OCI-LY1 (cell line): Measurements from ENCODE around the gene ADGRG2.
"Not testable (repeated sequence)": the region's sequence is repeated elsewhere in the genome, so short reads cannot be mapped to it uniquely, and the experiment has no call there.

ENCODE experiments used
- H2AFZ ChIP-seq: fragments of 200-600 bp; sonication (generic), shearing (Covaris generic); 2 replicates; pipeline ENCODE4 v1.6.0; 2014; ENCODE audit warnings: antibody characterized with exemption, mild to moderate bottlenecking, low read length
- H3F3A ChIP-seq: fragments of 200-600 bp; sonication (generic), shearing (Covaris generic); 2 replicates; pipeline ENCODE4 v1.6.0; 2014; ENCODE audit warnings: mild to moderate bottlenecking, antibody characterized with exemption, low read length, moderate library complexity; ENCODE audit not compliant: insufficient read depth
- H3K27ac ChIP-seq: fragments of 200-600 bp; sonication (generic); 2 replicates; pipeline ENCODE4 v1.5.1; 2014; ENCODE audit warnings: low read length, mixed run types, mild to moderate bottlenecking, low read depth; ENCODE audit not compliant: poor library complexity, severe bottlenecking
- H3K27me3 ChIP-seq: fragments of 200-600 bp; sonication (generic); 2 replicates; pipeline ENCODE4 v1.6.0; 2014; ENCODE audit warnings: antibody characterized with exemption, mild to moderate bottlenecking, low read length, moderate library complexity; ENCODE audit not compliant: insufficient read depth
- H3K36me3 ChIP-seq: fragments of 200-600 bp; sonication (generic); 2 replicates; pipeline ENCODE4 v1.6.1; 2014; ENCODE audit warnings: mild to moderate bottlenecking, antibody characterized with exemption, low read length, moderate library complexity, mixed read lengths; ENCODE audit not compliant: insufficient read depth
- H3K4me1 ChIP-seq: fragments of 200-600 bp; sonication (generic); 2 replicates; pipeline ENCODE4 v1.5.1; 2014; ENCODE audit warnings: mild to moderate bottlenecking, low read length, moderate library complexity; ENCODE audit not compliant: insufficient read depth, severe bottlenecking
- H3K4me2 ChIP-seq: fragments of 200-600 bp; sonication (generic), shearing (Covaris generic); 2 replicates; pipeline ENCODE4 v1.6.1; 2014; ENCODE audit warnings: low read length
- H3K4me3 ChIP-seq: fragments of 200-600 bp; sonication (generic); 2 replicates; pipeline ENCODE4 v1.5.1; 2014; ENCODE audit warnings: low read length, low read depth, mild to moderate bottlenecking, mixed read lengths; ENCODE audit not compliant: poor library complexity, severe bottlenecking
- H3K79me2 ChIP-seq: fragments of 200-600 bp; shearing (Covaris generic); 2 replicates; pipeline ENCODE4 v1.6.1; 2016; ENCODE audit warnings: mixed run types, low read length, mixed read lengths; ENCODE audit not compliant: insufficient read depth
- H3K9ac ChIP-seq: fragments of 200-600 bp; sonication (generic), shearing (Covaris generic); 2 replicates; pipeline ENCODE4 v1.6.1; 2014; ENCODE audit warnings: mild to moderate bottlenecking, low read length, mixed read lengths
- H3K9me2 ChIP-seq: fragments of 200-600 bp; sonication (generic), shearing (Covaris generic); 2 replicates; pipeline ENCODE4 v1.6.1; 2014; ENCODE audit warnings: low read depth, mild to moderate bottlenecking, low read length, mixed read lengths
- H3K9me3 ChIP-seq: fragments of 200-600 bp; shearing (Covaris generic); 2 replicates; pipeline ENCODE4 v1.6.1; 2014; ENCODE audit warnings: low read length, mixed read lengths
- H4K20me1 ChIP-seq: fragments of 200-600 bp; sonication (generic), shearing (Covaris generic); 2 replicates; pipeline ENCODE4 v1.6.0; 2016; ENCODE audit warnings: mild to moderate bottlenecking, low read length; ENCODE audit not compliant: insufficient read depth
- EZH2 ChIP-seq: fragments of 200-600 bp; sonication (generic), shearing (Covaris generic); IDR thresholded peaks from 2 replicates; pipeline ENCODE4 v1.8.0; 2017; ENCODE audit warnings: borderline replicate concordance, mixed run types, mild to moderate bottlenecking, antibody characterized with exemption, low read length, moderate library complexity, mixed read lengths
- TF ChIP-seq, protein P1 (sequence below): fragments of 200-600 bp; sonication (generic), shearing (Covaris generic); IDR thresholded peaks from 2 replicates; pipeline ENCODE4 v1.5.1; 2017; ENCODE audit warnings: mild to moderate bottlenecking, antibody characterized with exemption, low read length, moderate library complexity, mixed read lengths

Gene ADGRG2

GRCh38 chrX:19070555-19070994 lies 51.7 kb downstream of the ADGRG2 start:
- no peaks in the 10 kb centered on the region for H3K9me3 ChIP-seq
- no peak overlapping the region for H3K4me3 ChIP-seq
- no peaks in the 10 kb centered on the region for H3K4me1 ChIP-seq
- H3F3A ChIP-seq = no peaks in the 10 kb centered on the region
- H2AFZ ChIP-seq = no peak overlapping the region
- TF ChIP-seq, protein P1, sequence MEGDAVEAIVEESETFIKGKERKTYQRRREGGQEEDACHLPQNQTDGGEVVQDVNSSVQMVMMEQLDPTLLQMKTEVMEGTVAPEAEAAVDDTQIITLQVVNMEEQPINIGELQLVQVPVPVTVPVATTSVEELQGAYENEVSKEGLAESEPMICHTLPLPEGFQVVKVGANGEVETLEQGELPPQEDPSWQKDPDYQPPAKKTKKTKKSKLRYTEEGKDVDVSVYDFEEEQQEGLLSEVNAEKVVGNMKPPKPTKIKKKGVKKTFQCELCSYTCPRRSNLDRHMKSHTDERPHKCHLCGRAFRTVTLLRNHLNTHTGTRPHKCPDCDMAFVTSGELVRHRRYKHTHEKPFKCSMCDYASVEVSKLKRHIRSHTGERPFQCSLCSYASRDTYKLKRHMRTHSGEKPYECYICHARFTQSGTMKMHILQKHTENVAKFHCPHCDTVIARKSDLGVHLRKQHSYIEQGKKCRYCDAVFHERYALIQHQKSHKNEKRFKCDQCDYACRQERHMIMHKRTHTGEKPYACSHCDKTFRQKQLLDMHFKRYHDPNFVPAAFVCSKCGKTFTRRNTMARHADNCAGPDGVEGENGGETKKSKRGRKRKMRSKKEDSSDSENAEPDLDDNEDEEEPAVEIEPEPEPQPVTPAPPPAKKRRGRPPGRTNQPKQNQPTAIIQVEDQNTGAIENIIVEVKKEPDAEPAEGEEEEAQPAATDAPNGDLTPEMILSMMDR = no peak
- TF ChIP-seq EZH2 = no peak
- H3K4me2 ChIP-seq = no peak overlapping the region
- H4K20me1 ChIP-seq = no peaks in the 10 kb centered on the region
- H3K9ac ChIP-seq = no peak overlapping the region
- no peaks in the 10 kb centered on the region for H3K27me3 ChIP-seq
- no peaks in the 10 kb centered on the region for H3K9me2 ChIP-seq
- no peak overlapping the region for H3K27ac ChIP-seq
- H3K36me3 ChIP-seq = no peaks in the 10 kb centered on the region
- no peaks in the 10 kb centered on the region for H3K79me2 ChIP-seq

GRCh38 chrX:19066987-19067386 lies 55.3 kb downstream of the ADGRG2 start:
- H3F3A ChIP-seq, H2AFZ ChIP-seq, H3K79me2 ChIP-seq, H3K9ac ChIP-seq, H3K36me3 ChIP-seq, H3K4me2 ChIP-seq, H3K27ac ChIP-seq, H3K9me2 ChIP-seq, H3K4me3 ChIP-seq, H4K20me1 ChIP-seq, H3K4me1 ChIP-seq, H3K27me3 ChIP-seq, H3K9me3 ChIP-seq: not testable (repeated sequence)

DNA sequence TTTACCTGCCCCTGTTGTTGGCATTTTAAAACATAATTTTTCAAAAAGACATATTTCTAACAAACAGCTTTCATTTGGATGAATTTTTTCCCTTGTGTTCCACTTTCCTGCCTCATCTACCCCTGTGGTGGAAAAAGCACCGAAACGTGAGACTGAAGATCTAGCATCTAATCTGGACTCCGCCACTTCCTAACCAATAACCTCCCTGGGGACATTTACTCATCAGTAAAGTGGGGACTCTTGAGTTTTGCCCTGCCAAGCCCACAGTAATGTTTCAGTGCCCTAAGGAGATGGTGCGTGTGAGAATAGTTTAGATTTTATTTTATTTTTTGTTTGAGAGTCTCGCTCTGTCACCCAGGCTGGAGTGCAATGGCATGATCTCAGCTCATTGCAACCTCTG lies 56.7 kb downstream of the ADGRG2 start:
- no peaks in the 10 kb centered on the region for H3K9me2 ChIP-seq
- no peaks in the 10 kb centered on the region for H3K36me3 ChIP-seq
- no peak overlapping the region for H2AFZ ChIP-seq
- H3K27ac ChIP-seq = no peak overlapping the region
- H3F3A ChIP-seq = no peaks in the 10 kb centered on the region
- no peaks in the 10 kb centered on the region for H3K79me2 ChIP-seq
- H3K4me1 ChIP-seq = no peaks in the 10 kb centered on the region
- H4K20me1 ChIP-seq = no peaks in the 10 kb centered on the region
- TF ChIP-seq, protein P1 = no peak
- no peak for TF ChIP-seq EZH2
- H3K27me3 ChIP-seq = no peaks in the 10 kb centered on the region
- H3K9me3 ChIP-seq = no peaks in the 10 kb centered on the region
- H3K9ac ChIP-seq = no peak overlapping the region
- H3K4me2 ChIP-seq = no peak overlapping the region
- no peak overlapping the region for H3K4me3 ChIP-seq

DNA sequence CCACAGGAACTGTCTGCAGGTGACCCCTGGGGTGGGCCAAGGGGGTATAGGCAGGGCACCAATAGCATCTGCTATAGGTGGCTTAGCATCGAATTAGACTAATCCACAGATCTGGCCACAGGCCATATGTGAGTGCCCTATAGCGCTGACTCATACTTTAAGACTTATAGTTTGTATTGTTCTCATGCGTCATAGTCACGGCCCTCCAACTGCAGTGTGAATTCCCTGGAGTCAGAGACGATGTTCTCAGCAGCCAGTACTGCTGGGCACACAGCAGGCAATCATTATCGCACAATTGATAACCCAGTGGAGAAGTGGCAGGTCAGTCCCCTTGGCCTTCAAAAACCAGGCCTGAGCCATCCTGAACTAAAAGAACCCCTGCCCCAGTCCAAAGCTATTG lies 58.1 kb downstream of the ADGRG2 start:
- H3K4me2 ChIP-seq = no peak overlapping the region
- TF ChIP-seq, protein P1 = no peak
- no peak for TF ChIP-seq EZH2
- no peaks in the 10 kb centered on the region for H3F3A ChIP-seq
- no peak overlapping the region for H2AFZ ChIP-seq
- no peaks in the 10 kb centered on the region for H4K20me1 ChIP-seq
- no peak overlapping the region for H3K9ac ChIP-seq
- no peak overlapping the region for H3K4me3 ChIP-seq
- no peak overlapping the region for H3K27ac ChIP-seq
- no peaks in the 10 kb centered on the region for H3K36me3 ChIP-seq
- H3K4me1 ChIP-seq = no peaks in the 10 kb centered on the region
- H3K9me3 ChIP-seq = no peaks in the 10 kb centered on the region
- no peaks in the 10 kb centered on the region for H3K9me2 ChIP-seq
- H3K27me3 ChIP-seq = no peaks in the 10 kb centered on the region
- H3K79me2 ChIP-seq = no peaks in the 10 kb centered on the region
